ENCODE data around the gene CD3E.
A peak's percentile ranks its signal among the peaks of the same experiment; 100 is the strongest.

The CD3E gene

DNA sequence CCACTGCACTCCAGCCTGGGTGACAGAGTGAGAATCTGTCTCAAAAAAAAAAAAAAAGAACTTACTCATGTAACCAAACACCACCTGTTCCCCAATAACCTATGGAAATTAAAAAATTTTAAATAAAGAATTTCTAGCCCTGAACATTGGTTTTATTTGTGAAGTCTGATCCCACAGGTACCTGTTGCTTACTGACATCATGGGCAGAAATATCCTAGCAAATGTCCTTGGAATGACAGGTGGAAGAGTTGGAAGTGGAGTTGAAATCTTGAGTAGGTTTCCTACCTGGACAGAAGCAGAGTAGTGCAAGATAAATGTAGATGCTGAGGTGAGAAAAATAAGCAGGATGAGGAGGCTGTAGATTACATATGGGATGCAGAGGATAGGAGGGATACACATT is 20.8 kb downstream of the CD3E start:
- no peak for ATAC-seq
- DNase-seq, result no peak
- Mint-ChIP-seq H3K27ac (no peak overlapping the region), H3K4me3 (no peak overlapping the region), H3K9me3 (no peaks in the 10 kb centered on the region), H3K27me3 (no peaks in the 10 kb centered on the region), H3K4me1 (peaks cover 23% of the 10 kb centered on the region), H3K36me3 (ENCODE audit: low read depth) (peaks cover 6% of the 10 kb centered on the region)

DNA sequence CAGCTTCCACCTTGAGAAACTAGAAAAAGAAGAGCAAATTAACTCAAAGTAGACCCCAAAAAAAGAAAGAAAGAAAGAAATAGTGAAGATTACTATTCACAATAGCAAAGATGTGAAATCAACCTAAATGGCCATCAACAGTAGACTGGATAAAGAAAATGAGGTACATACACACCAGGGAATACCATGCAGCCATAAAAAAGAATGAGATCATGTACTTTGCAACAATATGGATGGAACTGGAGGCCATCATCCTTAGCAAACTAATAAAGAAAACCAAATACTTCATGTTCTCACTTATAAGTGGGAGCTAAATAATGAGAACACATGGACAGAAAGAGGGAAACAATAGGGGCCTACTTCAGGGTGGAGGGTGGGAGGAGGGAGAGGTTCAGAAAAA is 24.2 kb downstream of the CD3E start:
- peaks cover 8% of the 10 kb centered on the region for H3K4me1 Mint-ChIP-seq
- no peak overlapping the region for H3K4me3 Mint-ChIP-seq
- H3K27ac Mint-ChIP-seq, result no peak overlapping the region
- H3K27me3 Mint-ChIP-seq, result no peaks in the 10 kb centered on the region
- H3K36me3 Mint-ChIP-seq (ENCODE audit: low read depth), result peaks cover 5% of the 10 kb centered on the region
- no peaks in the 10 kb centered on the region for H3K9me3 Mint-ChIP-seq
- ATAC-seq (no peak), DNase-seq (no peak)

DNA sequence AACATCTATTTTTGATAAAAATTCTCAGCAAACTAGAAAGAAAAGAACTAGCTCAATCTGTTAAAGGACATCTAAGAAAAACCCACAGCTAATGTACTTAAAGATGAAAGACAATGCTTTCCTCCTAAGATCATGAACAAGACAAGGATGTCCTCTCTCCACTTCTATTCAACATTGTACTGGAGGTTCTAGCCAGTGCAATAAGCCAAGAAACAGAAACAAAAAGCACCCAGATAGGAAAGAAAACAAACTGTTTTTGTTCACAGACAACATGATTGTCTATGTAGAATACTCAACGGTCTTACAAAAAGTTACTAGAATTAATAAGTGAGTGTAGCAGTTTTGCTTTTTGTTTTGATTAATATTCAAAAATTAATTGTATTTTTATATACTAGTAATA is 30.2 kb downstream of the CD3E start:
- no peak for DNase-seq
- H3K27ac Mint-ChIP-seq, result peak overlapping the region; percentile 70
- peak overlapping the region; percentile 35 for H3K4me3 Mint-ChIP-seq
- H3K36me3 Mint-ChIP-seq (ENCODE audit: low read depth), result peaks cover 29% of the 10 kb centered on the region
- no peak for ATAC-seq
- peaks cover 49% of the 10 kb centered on the region for H3K4me1 Mint-ChIP-seq
- no peaks in the 10 kb centered on the region for H3K27me3 Mint-ChIP-seq
- no peaks in the 10 kb centered on the region for H3K9me3 Mint-ChIP-seq

DNA sequence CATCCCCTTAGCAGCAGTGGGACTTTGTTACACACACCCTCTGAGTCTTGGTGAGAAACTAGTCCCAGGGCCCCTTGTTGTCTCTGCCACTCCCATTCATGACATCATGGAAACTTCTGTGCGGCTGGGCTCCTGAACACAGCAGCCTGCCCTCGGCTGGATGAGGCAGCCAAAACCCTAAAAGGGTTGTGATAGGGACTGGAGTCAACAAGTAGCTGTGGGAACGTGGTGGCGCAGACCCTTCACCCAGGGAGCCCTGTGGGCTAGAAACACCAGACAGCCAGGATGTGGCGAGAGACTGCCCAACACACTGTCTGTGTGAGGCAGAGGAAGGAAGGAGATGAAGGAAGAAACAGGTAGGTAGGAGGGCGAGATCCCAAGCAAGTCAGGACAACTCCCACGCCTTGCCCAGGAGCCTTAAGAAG is 34.1 kb downstream of the CD3E start:
- peak overlapping the region; percentile 88 for H3K4me3 Mint-ChIP-seq
- H3K27me3 Mint-ChIP-seq, result no peaks in the 10 kb centered on the region
- H3K9me3 Mint-ChIP-seq, result no peaks in the 10 kb centered on the region
- ATAC-seq (peak; percentile 76), DNase-seq (peak; percentile 87)
- peaks cover 51% of the 10 kb centered on the region for H3K36me3 Mint-ChIP-seq (ENCODE audit: low read depth)
- H3K4me1 Mint-ChIP-seq, result peaks cover 56% of the 10 kb centered on the region
- H3K27ac Mint-ChIP-seq, result peak overlapping the region; percentile 92

DNA sequence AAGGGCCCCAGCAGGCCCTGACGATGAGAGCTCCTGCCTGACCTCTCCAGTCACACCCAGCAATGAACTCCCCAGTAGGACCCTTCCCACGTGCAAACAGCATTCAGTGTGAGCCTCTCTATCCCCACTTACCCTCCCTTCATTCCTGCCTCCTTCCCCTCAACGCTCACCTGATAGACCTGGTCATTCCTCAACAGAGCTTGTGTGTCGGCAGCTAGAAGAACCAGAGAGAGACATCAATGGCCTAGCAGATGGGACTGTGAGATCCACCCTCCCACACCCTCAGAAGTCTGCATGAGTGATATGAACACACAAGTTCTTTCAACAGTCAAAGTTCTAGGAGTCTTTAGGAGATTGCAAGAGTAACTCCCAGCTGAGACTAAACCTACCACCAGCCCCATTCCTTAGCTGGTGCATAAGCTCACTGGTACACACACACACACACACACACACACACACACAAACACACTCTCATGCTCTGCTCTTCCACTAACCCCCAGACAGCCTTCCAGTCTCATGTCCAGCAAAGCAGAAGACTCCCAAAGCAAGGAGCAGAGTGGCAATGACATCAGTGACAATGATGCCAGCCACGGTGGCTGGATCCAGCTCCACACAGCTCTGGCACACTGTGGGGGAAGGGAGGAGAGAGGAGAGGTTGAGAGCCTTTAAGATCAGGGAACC is 34.9 kb downstream of the CD3E start:
- Mint-ChIP-seq H3K36me3 (ENCODE audit: low read depth) (peaks cover 51% of the 10 kb centered on the region), H3K4me3 (peak overlapping the region; percentile 88), H3K27me3 (no peaks in the 10 kb centered on the region), H3K27ac (peak overlapping the region; percentile 92), H3K4me1 (peaks cover 58% of the 10 kb centered on the region), H3K9me3 (no peaks in the 10 kb centered on the region)
- no peak for DNase-seq
- no peak for ATAC-seq

DNA sequence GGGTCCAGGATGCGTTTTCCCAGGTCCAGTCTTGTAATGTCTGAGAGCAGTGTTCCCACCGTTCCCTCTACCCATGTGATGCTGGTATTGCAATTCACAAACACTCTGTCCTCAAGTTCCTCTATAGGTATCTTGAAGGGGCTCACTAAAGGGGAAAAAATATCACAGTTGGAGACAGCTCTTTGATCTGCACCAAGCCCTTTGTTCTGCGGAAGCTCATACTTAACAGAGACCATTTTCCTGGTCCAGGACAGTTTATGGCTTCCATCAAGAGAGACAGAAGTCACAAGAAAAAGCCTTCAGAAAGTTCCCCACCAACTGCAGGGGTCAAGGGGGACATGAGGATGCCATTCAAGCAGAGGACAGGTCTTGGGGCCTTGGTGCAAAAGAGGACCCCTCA is 35.9 kb downstream of the CD3E start:
- peak overlapping the region; percentile 88 for H3K4me3 Mint-ChIP-seq
- H3K36me3 Mint-ChIP-seq (ENCODE audit: low read depth), result peaks cover 57% of the 10 kb centered on the region

DNA sequence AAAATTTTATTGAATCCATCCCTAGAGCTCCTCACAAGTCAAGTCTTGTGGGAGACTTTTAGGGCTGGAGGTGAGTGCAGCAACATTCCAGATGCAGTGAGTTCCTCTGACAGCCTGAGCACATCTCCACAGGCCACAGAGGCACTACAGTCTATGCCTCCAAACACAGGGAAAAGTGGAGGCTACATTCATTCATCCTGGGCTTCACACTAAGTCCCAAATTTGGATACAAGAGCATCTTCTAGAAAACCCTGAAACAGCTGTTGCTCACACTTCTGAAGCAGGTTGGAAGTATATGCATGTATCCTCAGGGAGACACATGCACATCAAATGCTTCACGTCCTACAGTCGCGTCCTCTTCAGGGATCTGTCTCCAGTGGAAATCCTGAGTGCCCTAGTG is 36.7 kb downstream of the CD3E start:
- DNase-seq, result no peak

More for the DNA sequence above, 35.9 kb downstream of the CD3E start:
- ATAC-seq (no peak), DNase-seq (no peak)
- Mint-ChIP-seq H3K4me1 (peaks cover 54% of the 10 kb centered on the region), H3K27me3 (no peaks in the 10 kb centered on the region), H3K9me3 (no peaks in the 10 kb centered on the region), H3K27ac (peak overlapping the region; percentile 92)

DNA sequence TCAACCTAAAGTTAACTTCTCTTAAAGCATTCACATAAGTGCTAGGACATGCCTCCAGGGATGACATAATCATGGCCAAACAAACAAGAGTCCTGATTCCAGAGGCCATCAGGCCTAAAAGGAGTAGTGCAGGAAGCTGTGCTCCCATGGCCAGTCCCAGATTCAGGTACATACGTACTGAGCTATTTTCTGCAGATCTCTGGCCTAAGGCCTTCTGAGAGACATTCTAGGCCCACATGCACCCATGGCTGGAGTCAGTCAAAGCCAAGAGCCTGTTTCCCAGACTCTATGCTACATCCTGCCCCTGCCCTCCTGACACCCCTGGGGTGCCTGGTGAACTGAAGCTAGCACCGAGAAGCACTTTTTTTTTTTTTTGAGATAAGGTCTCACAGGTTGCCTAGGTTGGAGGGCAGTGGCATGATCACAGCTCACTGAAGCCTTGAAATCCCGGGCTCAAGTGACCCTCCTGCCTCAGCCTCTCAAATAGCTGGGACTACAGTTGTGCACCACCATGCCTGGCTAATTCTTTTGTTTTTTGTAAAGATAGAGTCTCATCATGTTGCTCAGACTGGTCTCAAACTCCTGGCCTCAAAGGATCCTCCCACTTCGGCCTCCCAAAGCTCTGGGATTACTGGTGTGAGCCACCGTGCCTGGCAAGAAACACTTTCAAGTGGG is 37.4 kb downstream of the CD3E start:
- H3K27ac Mint-ChIP-seq, result peak overlapping the region; percentile 92
- H3K4me1 Mint-ChIP-seq, result peaks cover 56% of the 10 kb centered on the region
- peaks cover 63% of the 10 kb centered on the region for H3K36me3 Mint-ChIP-seq (ENCODE audit: low read depth)
- DNase-seq, result no peak
- peak overlapping the region; percentile 88 for H3K4me3 Mint-ChIP-seq
- H3K9me3 Mint-ChIP-seq, result no peaks in the 10 kb centered on the region
- H3K27me3 Mint-ChIP-seq, result no peaks in the 10 kb centered on the region
- no peak for ATAC-seq

More for the DNA sequence above, 36.7 kb downstream of the CD3E start:
- H3K36me3 Mint-ChIP-seq (ENCODE audit: low read depth), result peaks cover 62% of the 10 kb centered on the region
- H3K4me1 Mint-ChIP-seq, result peaks cover 55% of the 10 kb centered on the region
- H3K9me3 Mint-ChIP-seq, result no peaks in the 10 kb centered on the region
- peak overlapping the region; percentile 92 for H3K27ac Mint-ChIP-seq
- H3K4me3 Mint-ChIP-seq, result peak overlapping the region; percentile 88
- no peak for ATAC-seq
- no peaks in the 10 kb centered on the region for H3K27me3 Mint-ChIP-seq

DNA sequence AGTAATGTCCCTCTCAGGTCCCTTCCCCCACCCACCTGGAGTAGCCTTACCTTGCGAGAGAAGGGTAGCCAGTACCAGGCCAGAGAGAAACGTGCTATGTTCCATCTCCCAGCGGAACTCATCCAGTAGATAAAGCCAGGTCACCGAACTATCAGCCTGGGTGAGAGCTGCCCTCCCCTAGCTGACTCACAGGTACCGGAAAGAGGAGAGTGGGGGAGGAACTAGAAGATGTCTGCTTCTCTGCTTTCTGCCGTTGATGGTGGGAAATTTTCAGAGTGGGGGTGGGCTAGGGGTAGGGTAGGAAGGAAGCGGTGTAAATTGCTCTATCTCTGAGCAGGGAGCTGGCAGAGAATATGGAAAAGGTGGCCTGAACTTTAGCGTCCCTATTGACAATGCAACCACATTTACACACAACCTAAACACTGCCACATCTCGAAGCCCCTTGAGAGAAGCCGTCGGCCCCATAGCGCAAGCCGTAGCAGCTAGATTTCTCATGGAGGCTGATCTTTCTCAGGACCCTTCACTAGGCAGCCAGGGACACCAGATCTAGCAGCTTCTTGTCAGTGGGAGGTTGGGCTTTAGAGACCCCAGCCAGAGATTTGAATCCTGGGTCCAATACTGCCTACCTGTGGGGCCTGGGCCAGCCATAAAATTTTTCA is 38.1 kb downstream of the CD3E start, which contains the start of gene CD3D:
Gene CD3D (minus strand): TSS at position 203 of the 659 bp plus-strand sequence. CDS start 98 bp downstream, at position 105.
- Mint-ChIP-seq H3K4me3 (peak within 1 kb of the TSS; percentile 88), H3K27me3 (no peaks in the 10 kb centered on the region), H3K27ac (peak within 1 kb of the TSS; percentile 92), H3K4me1 (peaks cover 61% of the 10 kb centered on the region), H3K36me3 (ENCODE audit: low read depth) (peaks cover 65% of the 10 kb centered on the region), H3K9me3 (no peaks in the 10 kb centered on the region)
- DNase-seq, result peak; percentile 67
- ATAC-seq, result peak; percentile 63

DNA sequence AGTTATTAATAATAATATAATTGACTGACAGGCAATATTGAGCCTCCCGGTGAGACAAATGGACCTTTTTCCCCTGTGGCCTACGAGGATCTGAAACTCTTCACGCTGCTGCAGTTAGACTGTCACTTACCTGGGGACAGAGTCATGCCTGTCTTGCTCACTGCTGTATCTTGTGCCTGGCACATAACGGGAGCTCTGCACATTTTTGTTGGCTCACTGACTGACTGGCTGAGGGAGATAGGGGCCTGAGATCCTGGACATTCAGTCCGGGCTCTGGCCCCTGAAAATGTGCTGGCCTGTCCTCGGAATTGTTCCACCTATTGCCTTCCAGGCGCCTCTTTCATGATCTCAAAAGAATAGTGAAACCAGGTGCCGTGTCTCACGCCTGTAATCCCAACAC is 38.7 kb downstream of the CD3E start:
- Mint-ChIP-seq H3K36me3 (ENCODE audit: low read depth) (peaks cover 59% of the 10 kb centered on the region), H3K27me3 (no peaks in the 10 kb centered on the region), H3K27ac (peak overlapping the region; percentile 92), H3K9me3 (no peaks in the 10 kb centered on the region), H3K4me1 (peaks cover 60% of the 10 kb centered on the region), H3K4me3 (peak overlapping the region; percentile 88)
- peak; percentile 12 for ATAC-seq
- DNase-seq, result peak; percentile 33

DNA sequence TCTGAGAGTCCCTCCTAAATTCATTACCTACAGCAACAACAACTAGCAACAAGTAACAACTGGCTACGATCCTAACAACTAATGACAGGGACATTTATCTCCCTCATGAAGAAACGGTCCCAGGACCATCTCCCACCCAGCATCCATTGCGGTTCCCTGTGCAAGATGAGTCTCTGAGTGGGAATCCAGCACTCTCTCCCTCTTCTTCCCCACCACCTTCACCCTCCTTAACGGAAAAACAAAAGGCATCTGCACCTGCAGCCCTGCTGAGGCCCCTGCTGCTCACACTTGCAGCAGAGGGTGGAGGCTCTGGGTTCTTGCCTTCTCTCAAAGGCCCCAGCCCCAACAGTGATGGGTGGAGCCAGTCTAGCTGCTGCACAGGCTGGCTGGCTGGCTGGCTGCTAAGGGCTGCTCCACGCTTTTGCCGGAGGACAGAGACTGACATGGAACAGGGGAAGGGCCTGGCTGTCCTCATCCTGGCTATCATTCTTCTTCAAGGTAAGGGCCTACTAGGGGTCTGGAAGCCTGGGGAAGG is 39.5 kb downstream of the CD3E start, which contains the start of gene CD3G:
Gene CD3G (plus strand): TSS at position 364 of the 535 bp plus-strand sequence. CDS start 80 bp downstream, at position 444.
- no peaks in the 10 kb centered on the region for H3K27me3 Mint-ChIP-seq
- H3K27ac Mint-ChIP-seq, result peak within 1 kb of the TSS; percentile 92
- ATAC-seq, result peak; percentile 72
- H3K36me3 Mint-ChIP-seq (ENCODE audit: low read depth), result peaks cover 58% of the 10 kb centered on the region
- H3K9me3 Mint-ChIP-seq, result no peaks in the 10 kb centered on the region
- peak; percentile 69 for DNase-seq
- H3K4me3 Mint-ChIP-seq, result peak within 1 kb of the TSS; percentile 88
- H3K4me1 Mint-ChIP-seq, result peaks cover 60% of the 10 kb centered on the region

DNA sequence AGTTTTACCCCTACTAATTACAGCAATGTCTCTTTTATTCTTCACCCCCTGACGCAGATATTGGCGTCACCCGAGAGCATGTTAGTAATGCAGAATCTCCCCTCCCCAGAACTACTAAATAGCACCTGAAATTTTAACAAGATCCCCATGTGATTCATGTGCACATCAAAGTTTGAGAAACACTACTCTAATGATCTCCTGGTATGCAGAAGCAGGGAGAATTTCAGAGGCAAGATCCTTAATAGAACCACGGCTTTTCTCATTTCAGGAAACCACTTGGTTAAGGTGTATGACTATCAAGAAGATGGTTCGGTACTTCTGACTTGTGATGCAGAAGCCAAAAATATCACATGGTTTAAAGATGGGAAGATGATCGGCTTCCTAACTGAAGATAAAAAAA is 44.9 kb downstream of the CD3E start:
- no peak overlapping the region for H3K4me3 Mint-ChIP-seq
- no peaks in the 10 kb centered on the region for H3K9me3 Mint-ChIP-seq
- no peaks in the 10 kb centered on the region for H3K27me3 Mint-ChIP-seq
- peaks cover 57% of the 10 kb centered on the region for H3K36me3 Mint-ChIP-seq (ENCODE audit: low read depth)
- H3K27ac Mint-ChIP-seq, result peak overlapping the region; percentile 34
- no peak for DNase-seq
- ATAC-seq, result no peak
- peaks cover 50% of the 10 kb centered on the region for H3K4me1 Mint-ChIP-seq

DNA sequence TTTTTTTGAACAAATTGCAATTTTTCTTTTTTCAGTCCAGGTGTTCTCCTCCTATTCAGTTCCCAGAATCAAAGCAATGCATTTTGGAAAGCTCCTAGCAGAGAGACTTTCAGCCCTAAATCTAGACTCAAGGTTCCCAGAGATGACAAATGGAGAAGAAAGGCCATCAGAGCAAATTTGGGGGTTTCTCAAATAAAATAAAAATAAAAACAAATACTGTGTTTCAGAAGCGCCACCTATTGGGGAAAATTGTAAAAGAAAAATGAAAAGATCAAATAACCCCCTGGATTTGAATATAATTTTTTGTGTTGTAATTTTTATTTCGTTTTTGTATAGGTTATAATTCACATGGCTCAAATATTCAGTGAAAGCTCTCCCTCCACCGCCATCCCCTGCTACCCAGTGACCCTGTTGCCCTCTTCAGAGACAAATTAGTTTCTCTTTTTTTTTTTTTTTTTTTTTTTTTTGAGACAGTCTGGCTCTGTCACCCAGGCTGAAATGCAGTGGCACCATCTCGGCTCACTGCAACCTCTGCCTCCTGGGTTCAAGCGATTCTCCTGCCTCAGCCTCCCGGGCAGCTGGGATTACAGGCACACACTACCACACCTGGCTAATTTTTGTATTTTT is 48.7 kb downstream of the CD3E start:
- Mint-ChIP-seq H3K36me3 (ENCODE audit: low read depth) (peaks cover 35% of the 10 kb centered on the region), H3K27ac (peak overlapping the region; percentile 80), H3K4me1 (peaks cover 23% of the 10 kb centered on the region), H3K9me3 (no peaks in the 10 kb centered on the region), H3K27me3 (no peaks in the 10 kb centered on the region), H3K4me3 (no peak overlapping the region)
- ATAC-seq (no peak), DNase-seq (no peak)

DNA sequence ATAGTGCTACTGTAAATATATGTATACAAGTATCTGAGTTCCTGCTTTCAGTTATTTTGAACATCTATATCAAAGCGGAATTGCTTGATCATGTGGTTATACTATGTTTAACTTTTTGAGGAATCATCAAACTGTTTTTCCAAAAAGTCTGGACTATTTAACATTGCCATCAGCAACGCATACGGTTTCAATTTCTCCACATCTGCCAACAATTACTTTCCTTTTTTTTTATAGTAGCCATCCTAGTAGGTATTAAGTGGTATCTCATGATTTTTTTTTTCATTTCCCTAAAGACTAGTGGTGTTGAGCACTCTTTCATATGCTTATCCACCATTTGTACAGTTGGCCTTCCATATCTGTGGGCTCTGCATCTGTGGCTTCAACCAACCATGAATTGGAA is 53.5 kb downstream of the CD3E start:
- Mint-ChIP-seq H3K4me1 (peaks cover 45% of the 10 kb centered on the region), H3K36me3 (ENCODE audit: low read depth) (peaks cover 16% of the 10 kb centered on the region), H3K27me3 (peaks cover 5% of the 10 kb centered on the region), H3K9me3 (no peaks in the 10 kb centered on the region), H3K4me3 (no peak overlapping the region), H3K27ac (peak overlapping the region; percentile 49)
- DNase-seq (no peak), ATAC-seq (no peak)
